ENCODE results near the gene ASB13.
"Not testable (repeated sequence)": the region's sequence is repeated elsewhere in the genome, so short reads cannot be mapped to it uniquely, and the experiment has no call there.

ASB13 gene

DNA sequence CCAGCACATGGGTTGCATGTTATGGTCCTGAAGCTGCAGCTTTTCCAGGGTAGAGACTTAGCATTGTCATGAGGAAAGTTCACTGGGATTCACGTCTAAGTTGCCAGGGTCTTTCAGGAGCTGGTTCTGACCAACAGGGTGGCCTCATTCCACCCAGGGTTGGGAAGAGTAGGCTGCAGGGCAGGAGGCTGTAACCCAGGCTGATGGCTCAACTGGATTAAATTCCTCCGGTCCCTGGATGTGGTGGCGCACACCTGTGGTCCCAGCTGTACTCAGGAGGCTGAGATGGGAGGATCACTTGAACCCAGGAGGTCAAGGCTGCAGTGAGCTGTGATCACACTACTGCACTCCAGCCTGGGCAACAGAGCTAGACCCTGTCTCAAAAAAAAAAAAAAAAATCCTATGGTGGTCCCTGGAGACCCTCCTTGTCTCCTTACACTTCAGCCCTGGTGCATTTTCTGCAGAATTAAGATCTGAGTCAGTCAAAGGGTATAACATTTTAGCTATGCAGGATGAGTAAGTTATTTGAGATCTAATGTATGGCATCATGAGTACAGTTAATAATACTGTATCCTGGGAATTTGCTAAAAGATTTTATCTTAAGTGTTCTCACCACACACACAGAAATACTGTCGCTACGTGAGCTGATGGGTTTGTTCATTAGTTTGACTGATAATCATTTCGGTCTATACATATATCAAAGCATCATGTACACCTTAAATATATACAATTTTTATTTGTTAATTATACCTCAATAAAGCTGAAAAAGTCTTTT, 44.0 kb downstream of the ASB13 start:
- DNase-seq: no peak

DNA sequence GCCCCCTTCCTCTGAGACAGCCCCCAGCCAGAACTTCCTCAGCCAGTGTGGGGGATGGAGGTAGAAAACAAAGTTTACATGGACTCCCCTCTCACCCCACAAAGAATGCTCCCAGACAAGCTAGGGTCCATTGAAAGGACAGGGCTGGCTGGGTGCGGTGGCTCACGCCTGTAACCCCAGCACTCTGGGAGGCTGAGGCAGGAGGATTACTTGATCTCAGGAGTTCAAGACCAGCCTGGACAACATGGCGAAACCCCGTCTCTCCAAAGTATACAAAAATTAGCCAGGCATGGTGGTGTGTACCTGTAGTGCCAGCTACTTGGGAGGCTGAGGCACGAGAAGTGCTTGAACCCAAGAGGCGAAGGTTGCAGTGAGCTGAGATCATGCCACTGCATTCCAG, 45.0 kb downstream of the ASB13 start:
- not testable (repeated sequence) for DNase-seq

DNA sequence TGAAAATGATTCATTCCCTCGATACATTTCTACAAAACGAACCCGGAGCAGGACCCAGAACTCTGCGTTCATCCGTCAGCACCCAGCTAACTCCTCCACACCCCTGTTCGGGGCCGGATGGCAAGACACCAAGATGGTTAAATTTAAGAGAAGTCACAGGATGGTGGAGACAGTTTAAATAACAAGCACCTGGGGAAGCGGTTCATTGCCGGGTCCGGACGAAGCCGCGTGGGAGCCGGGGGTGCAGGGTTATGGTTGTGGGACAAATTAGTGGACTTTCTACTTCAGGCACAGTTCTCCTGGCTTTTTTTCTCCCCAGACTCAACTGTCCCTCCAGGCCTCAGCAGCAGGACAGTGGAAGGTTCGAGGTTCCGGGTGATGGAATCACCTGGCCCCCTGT, 45.4 kb downstream of the ASB13 start:
- DNase-seq: no peak

DNA sequence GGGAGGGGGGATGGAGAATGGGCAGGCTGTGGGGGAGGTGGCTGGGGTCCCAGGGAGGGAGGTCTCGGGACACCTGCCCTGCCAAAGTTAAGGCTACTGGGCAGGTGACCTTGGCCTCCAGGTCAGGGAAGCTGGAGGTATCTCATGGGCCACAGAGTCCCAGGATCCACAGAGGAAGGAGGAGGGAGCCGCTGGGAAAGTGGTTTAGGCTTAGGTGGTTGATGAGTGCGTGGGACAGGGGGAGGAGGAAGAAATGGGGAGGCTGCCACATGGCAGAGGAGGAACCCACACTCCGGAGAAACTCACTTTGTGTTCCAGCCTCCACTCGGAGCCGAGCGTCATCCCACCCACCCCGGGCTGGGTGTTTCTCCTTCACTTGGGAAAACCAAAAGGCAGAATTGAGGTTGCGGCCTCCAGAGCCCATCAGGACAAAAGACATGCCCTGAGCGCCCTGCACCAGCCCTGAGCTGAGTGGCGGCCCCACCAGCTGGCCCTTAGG, 46.1 kb downstream of the ASB13 start:
- DNase-seq: no peak

DNA sequence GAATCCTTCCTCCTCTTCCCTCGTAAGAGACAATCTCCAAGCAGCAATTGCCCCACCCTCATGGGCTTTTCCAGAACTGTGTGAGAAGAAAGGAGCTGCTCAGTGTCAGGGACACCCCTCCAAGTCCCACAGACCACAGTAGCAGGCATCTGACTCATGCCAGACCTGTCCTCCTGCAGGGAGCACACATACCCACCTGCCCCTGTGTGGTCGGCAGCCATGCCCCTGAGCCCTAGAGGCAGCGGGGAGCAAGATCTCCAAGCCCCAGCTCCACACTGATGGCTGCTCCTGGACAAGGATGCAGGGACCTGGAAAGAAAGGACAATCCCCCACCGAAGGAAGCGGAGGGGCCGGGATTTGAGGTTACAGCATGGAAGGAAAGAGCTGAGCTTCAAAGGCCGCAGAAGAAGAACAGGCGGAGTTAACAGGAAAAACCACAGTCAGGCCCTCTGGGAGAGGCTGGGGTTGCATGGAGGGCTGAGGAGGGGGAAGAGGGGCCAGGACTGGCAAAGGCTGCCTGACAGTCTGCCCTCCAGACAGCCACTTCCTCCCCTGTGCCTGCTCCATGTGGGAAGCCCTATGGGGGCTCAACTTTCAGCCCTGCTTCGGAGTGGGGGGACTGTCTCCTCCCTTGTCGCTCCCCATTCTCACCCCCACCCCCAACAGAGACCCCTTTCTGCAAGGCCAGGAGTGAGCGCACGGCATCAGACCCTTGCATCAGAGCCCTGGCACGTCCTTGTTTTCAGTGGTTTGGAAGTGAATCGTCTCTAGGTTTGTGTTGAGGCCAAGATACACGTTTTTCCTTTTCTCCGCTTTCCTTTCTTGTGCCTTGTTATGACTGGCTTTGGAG, 46.8 kb downstream of the ASB13 start:
- no peak for DNase-seq

DNA sequence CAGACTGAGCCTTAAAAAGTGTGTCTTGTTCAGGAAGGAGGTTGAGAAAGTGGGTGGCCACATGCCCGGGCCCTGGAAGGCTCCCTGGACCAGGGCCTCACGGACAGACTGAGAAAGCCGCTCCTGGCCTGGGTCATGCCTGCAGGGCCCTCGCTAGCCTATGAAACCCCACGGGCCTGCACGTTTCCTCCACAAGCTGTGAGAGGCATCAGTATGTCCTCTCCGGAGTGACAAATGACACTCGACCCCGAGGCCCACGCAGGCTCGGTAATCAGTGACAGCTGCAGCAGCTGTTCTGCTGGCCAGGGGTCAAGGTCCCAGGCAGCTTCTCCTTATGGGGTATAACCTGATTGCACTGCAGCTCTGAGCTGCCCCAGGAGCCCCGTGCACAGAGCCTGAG, 47.6 kb downstream of the ASB13 start:
- no peak for DNase-seq

DNA sequence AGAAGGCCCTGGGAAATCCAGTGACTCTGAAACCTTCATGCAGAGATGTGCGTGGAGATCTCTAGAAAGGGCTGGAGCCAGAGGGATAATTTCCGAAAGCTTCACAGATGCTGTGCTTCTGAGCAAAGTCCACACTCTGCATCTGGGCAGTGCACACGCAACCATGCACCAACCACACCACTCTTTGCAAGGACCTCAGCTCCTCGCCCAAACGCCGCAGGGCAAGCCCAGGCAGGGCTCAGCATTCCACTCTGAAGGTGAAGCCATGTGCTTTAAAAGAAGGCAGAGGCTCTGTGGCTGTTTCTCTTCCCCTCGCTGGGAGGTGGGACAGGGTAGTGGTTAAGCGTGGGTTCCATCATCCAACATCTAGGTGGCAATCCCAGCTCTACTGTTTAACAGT, 48.4 kb downstream of the ASB13 start:
- DNase-seq: no peak

DNA sequence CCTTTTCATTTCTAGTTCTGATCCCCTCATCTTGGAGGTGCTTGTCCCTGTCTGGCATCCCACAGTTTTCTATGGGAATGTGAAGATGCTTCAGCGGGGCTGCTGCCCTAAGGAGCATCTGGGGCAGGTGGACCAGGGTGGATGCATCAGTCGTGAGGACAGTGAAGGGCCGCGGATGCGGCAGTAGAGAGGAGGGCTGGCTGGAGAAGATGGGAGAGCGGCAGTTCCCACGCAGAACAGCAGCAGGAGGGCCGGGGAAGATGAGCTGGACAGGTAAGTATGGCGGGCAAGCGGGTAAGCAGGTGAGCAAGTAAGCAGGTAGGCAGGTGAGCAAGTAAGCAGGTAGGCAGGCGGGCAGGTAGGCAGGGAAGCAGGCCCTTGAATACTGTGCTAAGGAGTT, 48.9 kb downstream of the ASB13 start:
- DNase-seq: no peak

DNA sequence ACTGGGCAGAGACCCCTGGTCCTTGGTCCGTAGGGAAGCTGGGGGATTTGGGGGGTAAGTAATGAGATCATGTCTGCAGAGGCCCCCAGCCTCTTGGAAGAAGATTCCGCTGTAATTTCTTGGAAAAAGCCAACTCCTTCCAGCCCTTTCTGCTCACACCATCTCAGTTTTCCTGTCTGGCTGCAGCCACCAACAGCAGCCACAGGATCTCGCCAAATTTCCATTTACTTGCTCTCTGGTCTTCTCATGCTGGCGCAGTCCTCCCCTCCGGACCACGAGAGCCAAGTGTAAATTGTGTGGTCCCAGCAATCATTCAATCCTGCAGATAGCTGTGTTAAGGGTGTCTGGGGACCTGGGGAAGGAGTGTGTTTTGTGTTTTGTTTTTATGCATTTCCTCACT, 49.6 kb downstream of the ASB13 start:
- no peak for DNase-seq

DNA sequence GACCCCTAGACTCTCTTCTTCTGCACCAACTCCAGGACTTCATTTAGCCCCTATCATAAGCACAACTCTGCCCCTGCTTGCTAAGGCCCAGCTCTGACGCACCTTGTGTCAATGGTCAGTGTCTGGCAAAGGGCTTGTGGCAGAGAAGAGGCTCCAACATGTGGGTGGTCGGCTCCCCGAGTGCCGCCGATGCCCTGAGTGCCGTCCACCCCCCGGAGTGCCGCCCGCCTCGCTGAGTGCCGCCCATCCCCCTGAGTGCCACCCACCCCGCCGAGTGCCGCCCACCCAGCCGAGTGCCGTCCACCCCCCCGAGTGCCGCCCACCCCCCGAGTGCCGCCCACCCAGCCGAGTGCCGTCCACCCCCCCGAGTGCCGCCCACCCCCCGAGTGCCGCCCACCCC, 50.3 kb downstream of the ASB13 start:
- DNase-seq: no peak

DNA sequence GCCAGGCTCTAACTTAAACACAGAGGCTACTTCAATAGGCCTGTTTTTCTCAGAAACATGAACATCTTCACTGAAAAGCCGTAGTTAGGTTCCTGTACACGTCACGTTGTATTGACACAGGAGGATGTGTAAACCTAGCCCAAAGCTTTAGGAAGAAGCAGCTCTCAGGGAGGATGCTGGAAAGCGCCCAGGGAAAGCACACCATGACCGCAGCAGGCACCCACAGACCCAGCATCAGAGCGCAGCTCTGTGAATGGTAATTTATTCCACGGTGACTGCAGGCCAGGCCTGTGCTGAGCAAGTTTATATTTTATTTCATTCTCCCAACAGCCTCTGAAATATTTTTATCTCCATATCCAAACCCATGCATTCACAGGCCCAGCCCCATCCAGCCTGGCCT, 51.1 kb downstream of the ASB13 start:
- DNase-seq: no peak

DNA sequence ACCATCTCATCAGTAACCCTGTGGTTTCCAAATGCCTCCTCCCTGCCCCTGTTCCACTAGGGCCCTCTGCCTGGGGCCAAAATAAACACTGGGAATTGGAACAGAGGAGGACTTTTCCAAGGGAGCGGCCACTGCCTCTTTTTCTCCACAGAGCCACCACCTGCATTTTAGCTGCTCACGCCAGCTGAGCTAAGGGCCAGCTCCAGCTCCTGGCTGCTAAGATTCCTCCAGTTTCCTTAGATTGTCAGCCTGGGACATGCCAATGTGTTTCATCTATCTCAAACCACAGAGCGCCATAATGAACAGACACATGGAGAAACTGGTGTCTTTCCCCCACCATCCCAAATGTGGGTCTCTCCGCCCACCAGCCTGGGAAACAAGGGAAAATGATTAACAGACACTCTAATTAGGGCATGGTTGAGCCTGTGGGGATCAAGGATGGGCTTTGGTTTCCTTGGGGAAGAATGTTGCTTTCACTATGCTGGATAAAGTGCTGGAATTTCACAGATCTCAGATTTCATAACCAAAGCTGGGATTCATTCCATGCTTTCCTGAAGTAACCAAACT, 52.2 kb downstream of the ASB13 start:
- no peak for DNase-seq

DNA sequence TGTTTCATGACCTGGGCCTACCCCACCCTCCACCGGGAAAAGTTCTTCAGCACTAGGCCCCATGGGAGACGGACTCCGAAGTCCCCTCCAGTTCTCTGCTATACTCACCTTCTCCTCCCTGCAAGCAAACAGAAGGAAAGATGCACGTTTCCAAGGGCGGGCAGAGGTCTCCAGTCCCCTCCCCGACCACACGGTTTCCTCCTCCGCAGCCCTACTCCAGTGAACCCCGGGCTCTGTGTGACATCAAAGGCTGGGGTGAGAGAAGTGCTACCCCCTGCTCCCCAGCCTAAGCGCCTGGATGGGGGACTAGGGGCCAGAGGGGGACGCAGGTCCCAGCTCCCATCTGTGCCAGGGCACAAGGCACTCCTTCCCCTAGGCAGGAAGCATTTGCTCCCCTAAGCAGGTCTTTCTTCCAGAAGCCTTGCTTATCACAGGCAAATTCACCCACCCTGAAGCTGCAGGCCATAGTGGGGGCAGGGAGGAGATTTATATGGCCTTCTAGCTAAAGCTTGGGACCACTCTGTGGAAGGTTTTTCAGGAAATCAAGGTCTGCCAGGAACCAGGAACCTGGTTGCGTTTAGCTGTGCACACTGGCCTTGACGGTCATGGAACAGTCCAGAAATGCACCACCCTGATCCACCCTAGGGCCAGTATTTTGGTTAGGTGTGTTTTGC, 52.8 kb downstream of the ASB13 start:
- DNase-seq: no peak

DNA sequence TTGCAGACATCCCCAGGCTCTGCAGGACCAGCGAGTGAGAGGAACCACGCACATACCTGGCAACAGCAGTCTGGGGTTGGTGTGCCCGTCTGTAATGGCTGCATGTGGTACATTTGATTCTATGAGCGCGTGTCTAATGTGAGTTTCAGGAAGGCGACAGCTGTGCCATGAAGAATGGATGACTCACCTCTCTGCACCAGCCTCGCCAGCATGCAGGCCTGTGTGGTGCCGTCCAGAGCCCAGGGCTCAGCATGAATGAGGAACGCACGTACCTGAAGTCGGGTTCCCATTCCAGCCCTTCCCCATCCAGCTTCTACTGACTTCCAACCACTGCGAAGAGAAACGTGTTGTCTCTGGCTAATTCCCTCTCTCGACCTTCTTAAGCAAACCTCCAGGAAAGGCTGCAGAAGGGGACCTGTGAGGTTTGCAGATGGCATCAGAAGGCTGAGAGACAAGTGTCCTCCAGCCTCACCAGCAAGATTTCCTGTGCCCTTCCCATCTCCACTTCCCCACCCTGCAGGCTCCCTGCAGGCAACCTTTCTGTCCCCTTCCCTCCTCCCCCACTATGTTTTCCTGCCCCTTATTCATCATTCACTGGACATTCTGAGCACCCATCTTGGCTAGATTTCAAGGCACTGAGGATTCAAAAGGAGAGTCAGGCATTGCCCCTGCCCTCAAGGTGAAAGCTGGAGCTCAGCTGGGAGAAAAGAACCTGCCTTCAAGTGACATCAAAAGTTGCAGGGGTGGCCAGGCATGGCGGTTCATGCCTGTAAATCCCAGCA, 54.3 kb downstream of the ASB13 start:
- no peak for DNase-seq

DNA sequence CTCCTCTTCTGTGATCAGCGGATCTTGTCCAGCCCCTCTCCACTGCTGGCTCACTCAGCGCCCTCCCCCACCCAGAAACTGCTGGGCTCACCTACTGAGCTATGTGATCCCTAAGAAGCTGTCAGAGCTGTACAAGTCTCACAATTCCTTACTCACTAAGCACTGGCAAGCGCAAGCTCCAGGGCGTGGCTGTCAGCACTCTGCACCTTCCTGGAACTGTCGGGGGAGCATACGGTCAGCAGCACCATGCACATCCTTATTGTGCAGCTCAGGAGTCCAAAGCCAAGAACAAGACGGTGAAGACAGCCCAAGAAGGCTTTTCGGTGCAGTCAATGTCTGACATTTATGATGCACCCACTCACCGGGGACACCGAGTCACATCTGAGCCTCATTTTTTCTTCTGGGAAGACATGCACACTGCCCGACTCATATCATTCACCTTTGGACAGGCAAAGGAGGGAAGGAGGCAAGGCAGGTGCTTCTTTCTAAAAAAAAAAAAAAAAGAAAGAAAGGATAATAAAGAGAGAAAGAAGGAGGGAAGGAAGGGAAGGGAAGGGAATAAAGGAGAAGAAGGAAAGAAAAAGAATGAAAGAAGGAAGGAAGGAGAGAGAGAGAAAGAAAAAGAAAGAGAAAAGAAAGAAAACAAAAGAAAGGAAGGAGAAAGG, 56.3 kb downstream of the ASB13 start:
- no peak for DNase-seq

DNA sequence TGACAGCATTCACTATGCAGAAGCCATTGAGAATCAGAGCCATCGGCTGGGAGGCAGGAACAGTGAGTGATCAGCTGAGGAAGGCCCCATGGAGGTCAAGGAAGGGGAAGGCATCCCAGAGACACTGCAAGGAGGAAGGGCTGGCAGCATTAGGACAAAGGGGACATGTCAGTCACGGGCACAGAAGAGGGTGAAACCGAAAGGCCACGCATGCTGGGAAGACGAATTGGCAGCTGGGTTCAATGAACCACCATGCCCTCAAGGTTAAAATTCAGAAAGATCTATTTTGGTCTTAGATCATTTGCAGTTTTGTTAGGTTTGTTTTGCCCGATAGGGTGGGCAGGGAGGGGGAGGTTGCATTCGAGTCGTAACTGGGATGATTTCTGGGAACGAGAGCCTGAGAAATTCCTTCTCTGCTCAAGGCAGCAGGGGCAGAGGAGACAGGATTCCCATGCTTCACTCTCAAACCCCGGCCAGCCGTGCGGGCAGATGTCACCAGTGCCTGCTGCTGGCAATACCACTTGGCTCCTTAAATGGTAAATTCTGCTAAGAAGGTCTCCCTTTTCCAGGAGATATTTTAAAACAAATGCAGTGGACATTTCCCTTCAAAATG, 57.7 kb downstream of the ASB13 start:
- DNase-seq: no peak

DNA sequence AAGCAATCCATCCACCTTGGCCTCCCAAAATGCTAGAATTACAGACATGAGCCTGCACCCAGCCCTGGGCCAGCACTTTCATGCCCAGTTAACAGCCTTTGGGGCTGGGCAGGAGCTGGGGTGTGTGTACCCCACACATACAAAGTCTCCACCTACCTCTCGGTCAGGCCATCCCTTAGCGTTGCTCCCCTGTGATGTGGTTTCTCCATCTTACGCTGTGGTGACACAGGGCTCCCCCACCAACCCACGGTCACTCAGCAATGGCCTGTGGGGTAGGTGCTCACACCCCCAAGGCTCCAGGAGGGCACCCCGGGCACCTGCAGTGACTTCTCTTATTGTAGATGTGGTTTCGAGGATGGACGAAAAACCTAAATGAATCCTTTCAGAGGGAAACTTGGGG, 58.8 kb downstream of the ASB13 start:
- no peak for DNase-seq

DNA sequence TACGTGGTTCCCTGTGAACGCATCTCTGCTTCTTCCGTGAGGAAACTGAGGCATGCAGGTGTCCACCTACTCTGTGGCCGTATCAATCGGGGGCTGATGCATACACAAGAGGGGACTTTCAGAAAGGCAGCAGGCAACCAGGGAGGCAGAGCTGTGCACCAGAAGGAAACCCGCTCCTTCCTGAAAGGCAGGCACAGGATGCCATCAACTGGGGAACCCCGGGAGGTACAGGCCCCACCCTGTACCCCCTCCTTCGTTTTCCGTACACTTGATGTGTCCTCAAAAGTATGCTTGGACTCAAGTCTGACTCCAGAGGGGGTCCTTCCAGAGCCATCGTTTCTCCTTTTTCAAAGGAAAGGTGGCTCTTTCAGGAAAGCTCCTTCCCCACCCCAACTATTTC, 59.5 kb downstream of the ASB13 start:
- no peak for DNase-seq

DNA sequence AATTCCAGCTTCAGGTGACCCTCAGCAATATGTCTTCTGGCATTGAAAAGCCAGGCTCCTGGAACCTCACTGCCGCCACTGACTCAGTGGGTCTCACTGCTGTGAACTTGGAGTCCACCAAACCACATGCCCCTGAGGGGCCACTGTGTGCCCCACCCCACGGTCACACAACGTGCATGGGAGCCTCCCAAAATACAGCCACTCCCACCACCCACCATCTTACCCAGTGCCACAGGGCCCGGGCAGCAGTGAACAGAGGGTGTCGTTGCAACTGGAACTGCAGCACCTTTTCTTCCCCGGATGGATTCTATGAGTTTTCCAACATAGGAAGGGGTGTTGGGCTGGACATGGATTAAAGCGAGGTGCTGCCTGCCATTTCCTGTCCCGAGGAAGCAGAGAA, 60.1 kb downstream of the ASB13 start:
- DNase-seq: no peak

DNA sequence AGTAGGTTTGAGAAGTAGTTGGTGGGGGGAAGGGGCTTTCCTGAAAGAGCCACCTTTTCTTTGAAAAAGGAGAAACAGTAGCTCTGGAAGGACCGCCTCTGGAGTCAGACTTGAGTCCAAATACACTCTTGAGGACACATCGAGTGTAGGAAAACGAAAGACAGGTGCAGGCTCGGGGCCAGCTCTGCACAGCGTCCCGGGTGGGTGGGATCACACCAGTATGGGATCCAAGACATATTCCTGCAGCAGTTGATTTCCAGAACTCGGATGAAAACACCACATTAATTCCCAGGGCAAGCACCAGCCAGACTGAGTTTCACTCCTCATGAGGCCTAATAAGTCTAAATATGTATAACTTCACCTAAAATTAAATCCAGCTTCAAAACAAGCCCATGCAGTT, 61.4 kb downstream of the ASB13 start:
- no peak for DNase-seq

DNA sequence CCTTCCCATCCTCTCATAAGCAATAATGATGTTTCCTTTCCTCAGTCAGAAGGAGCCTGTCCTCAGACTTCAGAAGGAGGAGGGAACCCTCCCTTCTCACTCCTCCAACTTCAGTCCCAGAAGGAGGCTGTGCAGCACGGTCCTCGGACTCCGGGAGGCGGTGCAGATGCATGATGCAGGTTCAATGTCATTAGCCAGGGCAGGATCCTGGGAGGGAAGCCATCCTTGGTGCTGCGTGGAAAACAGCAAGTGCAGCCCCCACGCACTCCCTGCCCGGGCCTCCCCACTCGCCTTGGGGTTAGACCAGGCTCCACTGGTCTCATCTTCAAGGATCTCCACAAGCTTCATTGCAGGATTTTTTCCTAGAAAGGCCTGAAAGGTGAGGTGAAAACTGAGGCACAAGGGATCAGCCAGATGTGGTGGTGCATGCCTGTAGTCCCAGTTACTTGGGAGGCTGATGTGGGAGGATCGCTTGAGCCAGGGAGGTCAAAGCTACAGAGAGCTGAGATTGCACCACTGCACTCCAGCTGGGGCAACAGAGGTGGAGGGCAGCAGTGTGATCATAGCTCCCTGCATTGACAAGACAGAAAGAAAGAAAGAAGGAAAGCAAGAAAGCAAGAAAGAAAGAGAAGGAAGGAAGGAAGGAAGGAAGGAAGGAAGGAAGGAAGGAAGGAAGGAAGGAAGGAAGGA, 62.0 kb downstream of the ASB13 start:
- DNase-seq: no peak

All from DMS153 (cell line).